ENCODE measurements around the gene GJB6. TPM values are rescaled to one million over a fixed set of nuclear protein-coding genes. Genes with fewer than 3 reads are reported as not detected.
"Not testable (repeated sequence)": the region's sequence is repeated elsewhere in the genome, so short reads cannot be mapped to it uniquely, and the experiment has no call there.

The GJB6 gene
- 0.06 TPM in 1 of 2 replicates, not detected in the other for polyA plus RNA-seq (2011; rRNA removed)
- 0.03 TPM in 1 of 2 replicates, not detected in the other for polyA plus RNA-seq (2012; cell fraction: cytosol; rRNA removed)
- not detected in 2 replicates for polyA plus RNA-seq (2012; cell fraction: nucleus; rRNA removed)
- polyA plus RNA-seq (2017; fragmentation: RNase III; extraction: RNeasy Plus Mini Kit Qiagen cat#74134 plus additional on column Dnase treatment), result not detected in 3 replicates
- not detected in 2 replicates for polyA minus RNA-seq (2011; rRNA and poly(A)+ RNA removed)

DNA sequence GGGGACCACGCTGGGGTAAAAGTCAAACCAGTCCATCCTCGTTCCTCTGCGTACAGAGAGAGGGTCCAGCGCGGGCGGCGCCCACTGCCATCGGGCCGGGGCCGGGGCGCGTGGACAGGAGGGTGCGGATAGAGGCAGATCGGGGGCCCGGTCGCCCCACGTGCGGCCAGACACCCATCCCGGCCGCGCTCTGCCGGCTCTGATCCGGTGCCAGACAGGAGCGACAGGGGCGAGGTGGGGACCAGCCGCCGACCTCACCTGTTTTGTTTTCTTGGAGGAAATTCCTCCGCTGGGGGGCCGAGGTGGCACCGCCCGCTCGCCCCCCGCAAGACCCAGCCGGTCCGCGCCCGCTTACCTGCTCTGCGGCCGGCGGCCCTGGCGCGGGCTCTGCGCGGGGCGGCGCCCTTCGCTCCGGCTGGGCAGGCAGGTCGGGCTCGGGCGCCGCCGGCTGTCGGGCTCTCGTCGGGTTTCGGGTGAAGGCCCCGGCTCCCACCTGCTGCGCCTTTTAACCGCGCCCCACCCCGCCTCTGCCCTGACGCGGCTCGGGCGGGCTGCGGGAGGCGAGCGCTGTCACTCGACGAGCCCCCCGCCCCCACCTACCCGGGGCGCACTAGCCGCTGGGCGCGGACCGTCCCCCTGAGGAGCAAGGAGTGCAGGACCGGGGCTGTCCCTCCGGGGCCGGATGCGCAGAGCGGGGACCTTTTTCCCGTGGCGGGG, at the start of gene GJB6:
TSS of gene GJB6 (minus strand) at position 481 of the 717 bp plus-strand sequence. CDS start 8,839 bp downstream, outside the sequence.
- H3K27ac ChIP-seq, result peak within 1 kb of the TSS in 1 of 2 experiments; percentile 71; a peak in 2 of 6 replicates
- H3K4me2 ChIP-seq, result peak within 1 kb of the TSS; percentile 90
- TF ChIP-seq ZSCAN20 (CRISPR knock-in tag; IDR thresholded peaks at IDR 0.05), result no peak
- TF ChIP-seq, protein P1, sequence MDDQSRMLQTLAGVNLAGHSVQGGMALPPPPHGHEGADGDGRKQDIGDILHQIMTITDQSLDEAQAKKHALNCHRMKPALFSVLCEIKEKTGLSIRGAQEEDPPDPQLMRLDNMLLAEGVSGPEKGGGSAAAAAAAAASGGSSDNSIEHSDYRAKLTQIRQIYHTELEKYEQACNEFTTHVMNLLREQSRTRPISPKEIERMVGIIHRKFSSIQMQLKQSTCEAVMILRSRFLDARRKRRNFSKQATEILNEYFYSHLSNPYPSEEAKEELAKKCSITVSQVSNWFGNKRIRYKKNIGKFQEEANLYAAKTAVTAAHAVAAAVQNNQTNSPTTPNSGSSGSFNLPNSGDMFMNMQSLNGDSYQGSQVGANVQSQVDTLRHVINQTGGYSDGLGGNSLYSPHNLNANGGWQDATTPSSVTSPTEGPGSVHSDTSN (IDR thresholded peaks at IDR 0.05), result no peak
- no peak for TF ChIP-seq TP53 (CRISPR knock-in tag; IDR thresholded peaks at IDR 0.05)
- DNase-seq (ENCODE audit: low read depth in 1 of 2, low spot score in 1 of 2), result no peak
- CTCF ChIA-PET, result no interaction called here
- no peak for FAIRE-seq
- peak within 1 kb of the TSS; percentile 47 for H3K4me3 ChIP-seq
- H3K4me1 ChIP-seq, result no peaks in the 10 kb centered on the region
- H3K9me3 ChIP-seq, result no peaks in the 10 kb centered on the region
- 13% methylated on average over 13 of the region's 85 CpGs for WGBS (ENCODE audit: missing lambda C conversion rate)
- ATAC-seq, result peak; percentile 56 to 67; a peak in 3 of 6 replicates
- POLR2A ChIA-PET, result no interaction called here

DNA sequence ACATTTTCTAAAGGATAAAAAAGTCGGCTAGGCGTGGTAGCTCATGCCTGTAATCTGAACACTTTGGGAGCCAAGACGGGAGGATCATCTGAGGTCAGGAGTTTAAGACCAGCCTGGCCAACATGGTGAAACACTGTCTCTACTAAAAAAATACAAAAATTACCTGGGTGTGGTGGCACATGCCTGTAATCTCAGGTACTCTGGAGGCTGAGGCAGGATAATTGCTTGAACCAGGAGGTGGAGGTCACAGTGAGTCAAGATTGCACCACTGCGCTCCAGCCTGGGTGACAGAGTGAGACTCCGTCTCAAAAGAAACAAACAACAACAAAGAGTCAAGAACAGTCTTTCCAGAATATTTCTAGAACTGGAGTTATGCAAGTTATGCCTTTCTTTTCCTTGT, 44.8 kb upstream of the GJB6 start:
- ATAC-seq; H3K4me1 ChIP-seq; FAIRE-seq; CTCF ChIA-PET; DNase-seq (ENCODE audit: low read depth in 1 of 2, low spot score in 1 of 2); POLR2A ChIA-PET; H3K9me3 ChIP-seq; H3K27ac ChIP-seq; H3K4me2 ChIP-seq; H3K4me3 ChIP-seq: not testable (repeated sequence)
- 55% methylated on average over 5 of the region's 5 CpGs for WGBS (ENCODE audit: missing lambda C conversion rate)

DNA sequence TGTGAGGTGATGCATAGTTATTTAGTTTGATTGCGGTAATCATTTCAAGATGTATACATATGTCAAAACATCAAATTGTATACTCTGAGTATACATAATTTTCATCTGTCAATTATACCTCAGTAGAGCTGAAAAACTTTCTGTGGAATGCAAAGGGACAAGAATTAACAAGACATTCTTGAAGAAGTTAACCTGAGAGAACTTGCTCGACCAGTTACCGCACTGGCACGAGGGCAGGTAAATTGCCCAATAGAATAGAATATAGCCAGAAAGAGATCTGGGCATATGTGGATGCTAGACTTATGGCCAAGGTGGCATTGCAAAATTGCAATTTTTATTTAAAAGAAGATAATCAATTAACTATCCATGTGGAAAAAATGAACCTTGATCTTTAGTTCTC, 42.3 kb upstream of the GJB6 start:
- TF ChIP-seq ZFP36 (IDR thresholded peaks at IDR 0.05; ENCODE audit: borderline replicate concordance, partially characterized antibody) (no peak), CHD4 (IDR thresholded peaks at IDR 0.05; ENCODE audit: borderline replicate concordance) (no peak), HEYL (CRISPR knock-in tag; IDR thresholded peaks at IDR 0.05) (no peak), RARB (CRISPR knock-in tag; IDR thresholded peaks at IDR 0.05) (no peak)
- ChIA-PET POLR2A (no interaction called here), CTCF (no interaction called here)
- Histone ChIP-seq H3K4me3 (no peak overlapping the region), H3K4me2 (no peak overlapping the region), H3K4me1 (no peaks in the 10 kb centered on the region), H3K9me3 (no peaks in the 10 kb centered on the region), H3K27ac (no peak overlapping the region)
- 51% methylated on average over 4 of the region's 4 CpGs for WGBS (ENCODE audit: missing lambda C conversion rate)
- FAIRE-seq, result no peak
- no peak for ATAC-seq
- no peak for DNase-seq (ENCODE audit: low read depth in 1 of 2, low spot score in 1 of 2)

DNA sequence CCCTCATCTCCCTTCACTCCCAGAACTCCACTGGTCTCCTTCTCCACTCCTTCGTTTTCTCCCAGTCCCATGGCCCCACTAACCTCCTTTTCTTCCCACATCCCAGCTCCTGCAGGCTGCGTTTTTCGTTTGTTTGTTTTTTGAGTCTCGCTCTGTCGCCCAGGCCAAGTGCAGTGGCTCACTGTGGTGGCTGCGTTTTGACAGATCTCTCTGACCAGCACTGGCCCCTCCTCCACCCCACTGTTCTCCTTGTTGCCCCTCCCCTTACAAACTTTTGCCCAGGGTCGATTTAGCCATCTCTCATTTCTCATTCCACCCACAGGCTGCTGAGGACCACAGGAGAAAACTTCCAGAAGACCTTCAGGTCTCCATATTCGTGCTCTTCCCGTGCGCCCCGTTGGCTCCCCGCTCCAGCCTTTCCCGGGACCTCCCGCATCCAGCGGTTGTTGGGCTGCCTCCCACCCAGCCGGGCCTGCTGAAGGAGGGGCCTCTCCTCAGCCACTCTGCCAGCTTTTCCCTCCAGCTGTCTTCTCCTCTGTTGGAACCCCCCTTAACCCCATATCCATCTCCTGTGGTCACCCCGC, 40.6 kb upstream of the GJB6 start:
- no peak overlapping the region for H3K4me3 ChIP-seq
- POLR2A ChIA-PET, result no interaction called here
- TF ChIP-seq ZFP36 (IDR thresholded peaks at IDR 0.05; ENCODE audit: borderline replicate concordance, partially characterized antibody), result no peak
- H3K9me3 ChIP-seq, result no peaks in the 10 kb centered on the region
- H3K4me2 ChIP-seq, result no peak overlapping the region
- no peaks in the 10 kb centered on the region for H3K4me1 ChIP-seq
- no peak overlapping the region for H3K27ac ChIP-seq
- ATAC-seq (no peak), FAIRE-seq (no peak), DNase-seq (ENCODE audit: low read depth in 1 of 2, low spot score in 1 of 2) (no peak)
- CTCF ChIA-PET, result no interaction called here
- 60% methylated on average over 17 of the region's 17 CpGs for WGBS (ENCODE audit: missing lambda C conversion rate)

DNA sequence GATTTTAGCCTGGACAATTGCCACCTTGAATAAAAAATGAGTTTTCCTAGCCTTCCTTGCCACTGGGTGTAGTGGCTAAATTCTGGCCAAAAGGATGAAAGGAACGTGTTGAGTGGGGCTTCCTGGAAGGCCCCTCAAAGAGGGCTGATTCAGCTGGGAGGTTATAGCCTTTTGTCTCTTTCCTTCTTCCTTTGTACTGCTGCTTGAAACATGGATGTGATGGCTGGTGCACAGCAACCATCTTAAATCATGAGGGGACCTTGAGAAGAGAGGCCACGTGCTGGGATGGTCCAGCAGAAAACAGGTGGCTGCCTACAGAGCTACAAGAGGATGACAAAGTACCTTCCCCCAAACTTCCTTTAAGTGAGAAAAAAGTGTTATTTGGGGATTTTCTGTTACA, 40.0 kb upstream of the GJB6 start:
- no peak overlapping the region for H3K27ac ChIP-seq
- no peaks in the 10 kb centered on the region for H3K4me1 ChIP-seq
- no peak overlapping the region for H3K4me2 ChIP-seq
- no peak for DNase-seq (ENCODE audit: low read depth in 1 of 2, low spot score in 1 of 2)
- no peak for FAIRE-seq
- ChIA-PET CTCF (no interaction called here), POLR2A (no interaction called here)
- no peak for ATAC-seq
- WGBS (ENCODE audit: missing lambda C conversion rate), result 58% methylated on average over 2 of the region's 2 CpGs
- no peaks in the 10 kb centered on the region for H3K9me3 ChIP-seq
- TF ChIP-seq ZNF302 (CRISPR knock-in tag; IDR thresholded peaks at IDR 0.05) (no peak), RAD21 (conservative IDR thresholded peaks at IDR 0.05 in 1 of 2, IDR thresholded peaks at IDR 0.05 in 1 of 2) (no peak), FOSL2 (IDR thresholded peaks at IDR 0.05) (no peak), FOSL2 (CRISPR knock-in tag; IDR thresholded peaks at IDR 0.05) (no peak), ZFP36 (IDR thresholded peaks at IDR 0.05; ENCODE audit: borderline replicate concordance, partially characterized antibody) (no peak), BHLHE40 (IDR thresholded peaks at IDR 0.05; ENCODE audit: low read depth, low read length) (no peak), GATA3 (IDR thresholded peaks at IDR 0.05; ENCODE audit: borderline replicate concordance) (no peak), CEBPB (IDR thresholded peaks at IDR 0.05) (no peak)
- TF ChIP-seq, protein P2, sequence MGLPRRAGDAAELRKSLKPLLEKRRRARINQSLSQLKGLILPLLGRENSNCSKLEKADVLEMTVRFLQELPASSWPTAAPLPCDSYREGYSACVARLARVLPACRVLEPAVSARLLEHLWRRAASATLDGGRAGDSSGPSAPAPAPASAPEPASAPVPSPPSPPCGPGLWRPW (IDR thresholded peaks at IDR 0.05), result no peak
- TF ChIP-seq, protein P3, sequence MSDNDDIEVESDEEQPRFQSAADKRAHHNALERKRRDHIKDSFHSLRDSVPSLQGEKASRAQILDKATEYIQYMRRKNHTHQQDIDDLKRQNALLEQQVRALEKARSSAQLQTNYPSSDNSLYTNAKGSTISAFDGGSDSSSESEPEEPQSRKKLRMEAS (IDR thresholded peaks at IDR 0.05), result no peak
- H3K4me3 ChIP-seq, result no peak overlapping the region

All from A549 (cell line).